GM19438 (cell line): Measurements from ENCODE around the gene TEX12.
A peak's percentile ranks its signal among the peaks of the same experiment; 100 is the strongest.
"Not testable (repeated sequence)": the region's sequence is repeated elsewhere in the genome, so short reads cannot be mapped to it uniquely, and the experiment has no call there.

Experiments used
- ATAC-seq: cut with Tn5 transposase; IDR thresholded peaks from one replicate; pipeline ENCODE4 v1.9.1; 2021; ENCODE audit warnings: low read depth; ENCODE audit not compliant: unreplicated experiment

TEX12 gene

GRCh38 chr11:112163875-112164685, 3.1 kb upstream of the TEX12 start, which contains the start of gene IL18:
IL18 (minus strand) TSS chr11:112164094; CDS start chr11:112155053, 9,041 bp downstream.
- no peak for ATAC-seq

- no peak for ATAC-seq
Observed at GRCh38 chr11:112165049-112165448, 2.1 kb upstream of the TEX12 start.

- no peak for ATAC-seq
Observed at GRCh38 chr11:112166562-112166961, 610 bp upstream of the TEX12 start.

- no peak for ATAC-seq
Observed at GRCh38 chr11:112172362-112172994, 5.3 kb downstream of the TEX12 start.

GRCh38 chr11:112173152-112173551, 6.0 kb downstream of the TEX12 start:
- ATAC-seq = no peak

GRCh38 chr11:112174789-112175598, 7.8 kb downstream of the TEX12 start, which contains the start of gene BCO2:
BCO2 (plus strand) TSS chr11:112175512; CDS start chr11:112175602, 90 bp downstream.
- ATAC-seq = no peak

- no peak for ATAC-seq
Observed at GRCh38 chr11:112175599-112175952, 8.4 kb downstream of the TEX12 start.

- ATAC-seq = no peak
Observed at GRCh38 chr11:112176077-112176476, 8.9 kb downstream of the TEX12 start.

- ATAC-seq = no peak
Observed at GRCh38 chr11:112177589-112177988, 10.4 kb downstream of the TEX12 start.

- ATAC-seq = no peak
Observed at GRCh38 chr11:112178428-112178827, 11.3 kb downstream of the TEX12 start.

GRCh38 chr11:112178936-112179335, 11.8 kb downstream of the TEX12 start:
- no peak for ATAC-seq

- peak; percentile 64 for ATAC-seq
Observed at GRCh38 chr11:112179601-112180000, 12.4 kb downstream of the TEX12 start.

GRCh38 chr11:112182867-112183266, 15.7 kb downstream of the TEX12 start:
- no peak for ATAC-seq

- ATAC-seq = no peak
Observed at GRCh38 chr11:112185883-112186282, 18.7 kb downstream of the TEX12 start.

GRCh38 chr11:112186304-112186703, 19.1 kb downstream of the TEX12 start:
- ATAC-seq = no peak

- ATAC-seq = not testable (repeated sequence)
Observed at GRCh38 chr11:112195113-112195512, 27.9 kb downstream of the TEX12 start.

GRCh38 chr11:112195951-112196351, 28.8 kb downstream of the TEX12 start:
- ATAC-seq = no peak

- ATAC-seq = no peak
Observed at GRCh38 chr11:112196519-112197087, 29.4 kb downstream of the TEX12 start.

- ATAC-seq = not testable (repeated sequence)
Observed at GRCh38 chr11:112199101-112199500, 31.9 kb downstream of the TEX12 start.

- no peak for ATAC-seq
Observed at GRCh38 chr11:112200252-112200651, 33.1 kb downstream of the TEX12 start.

GRCh38 chr11:112206071-112206470, 38.9 kb downstream of the TEX12 start:
- no peak for ATAC-seq
